GM12875 (cell line): Measurements from ENCODE around the gene FRAS1.

ENCODE experiments used
- H3K4me3 ChIP-seq: one replicate; pipeline ENCODE4 v1.5.1; 2011; ENCODE audit warnings: low read depth, low read length, control low read depth
- CTCF ChIP-seq: IDR thresholded peaks from 2 replicates; pipeline ENCODE4 v1.5.1; 2011; ENCODE audit warnings: low read depth, mild to moderate bottlenecking, control low read depth, inconsistent platforms, low read length, moderate library complexity, borderline replicate concordance; ENCODE audit not compliant: insufficient read depth

The FRAS1 gene

GRCh38 chr4:78286281-78286680, 229.2 kb downstream of the FRAS1 start:
- no peak overlapping the region for H3K4me3 ChIP-seq

GRCh38 chr4:78288327-78288726, 231.2 kb downstream of the FRAS1 start:
- TF ChIP-seq CTCF: no peak
- H3K4me3 ChIP-seq: no peak overlapping the region

More at GRCh38 chr4:78286281-78286680, 229.2 kb downstream of the FRAS1 start:
- TF ChIP-seq CTCF: no peak

- TF ChIP-seq CTCF: no peak
- no peak overlapping the region for H3K4me3 ChIP-seq
These were observed 234.2 kb downstream of the FRAS1 start for GRCh38 chr4:78291277-78291676.

- no peak overlapping the region for H3K4me3 ChIP-seq
- no peak for TF ChIP-seq CTCF
These were observed 235.2 kb downstream of the FRAS1 start for GRCh38 chr4:78292341-78292740.

GRCh38 chr4:78292856-78293255, 235.7 kb downstream of the FRAS1 start:
- no peak for TF ChIP-seq CTCF
- no peak overlapping the region for H3K4me3 ChIP-seq

GRCh38 chr4:78293348-78293747, 236.2 kb downstream of the FRAS1 start:
- no peak for TF ChIP-seq CTCF
- H3K4me3 ChIP-seq: no peak overlapping the region

- H3K4me3 ChIP-seq: no peak overlapping the region
- TF ChIP-seq CTCF: no peak
These were observed 236.7 kb downstream of the FRAS1 start for GRCh38 chr4:78293821-78294301.
